Measurements from ENCODE around the gene GNB2. TPM values are rescaled to one million over a fixed set of nuclear protein-coding genes. Genes with fewer than 3 reads are reported as not detected.
"Not testable (repeated sequence)": the region's sequence is repeated elsewhere in the genome, so short reads cannot be mapped to it uniquely, and the experiment has no call there.

Gene GNB2
- 369 TPM for polyA plus RNA-seq (2013, experiment 1 of 2; ENCODE audit: insufficient read length)
- polyA plus RNA-seq (2013, experiment 2 of 2; ENCODE audit: insufficient read length), result 280 TPM

DNA sequence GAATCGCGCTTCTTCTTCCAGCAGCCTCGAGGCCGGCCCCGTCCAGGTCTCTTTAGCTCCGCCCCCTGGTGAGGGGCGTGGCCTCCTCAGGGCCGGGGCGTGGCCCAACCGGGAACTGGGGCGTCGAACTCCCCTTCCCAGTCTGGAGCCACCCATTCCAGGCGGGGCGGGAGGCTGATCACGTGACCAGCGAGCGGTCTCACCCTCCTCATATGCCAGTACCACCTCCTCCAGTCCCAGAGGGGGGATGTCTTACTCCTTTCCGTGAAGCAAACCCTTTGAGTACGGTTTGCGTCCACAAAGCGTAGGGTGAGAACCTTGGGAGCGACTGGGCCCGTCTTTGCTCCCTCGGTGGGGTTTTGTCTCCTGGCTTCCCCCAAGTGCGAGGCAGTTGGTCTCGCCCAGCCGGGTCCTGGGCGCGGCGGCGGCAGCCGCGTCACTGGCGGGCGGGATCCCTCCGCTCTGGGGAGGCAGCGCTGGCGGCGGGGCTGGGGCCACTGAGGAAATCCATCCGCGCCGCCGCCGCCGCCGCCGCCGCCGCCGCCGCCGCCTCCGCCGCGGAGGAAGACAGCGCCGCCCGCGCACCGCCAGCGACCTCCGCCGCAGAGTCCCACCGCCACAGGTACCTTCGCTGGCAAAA lies at the start of gene GNB2:
TSS of gene GNB2 (plus strand) at position 439 of the 640 bp plus-strand sequence. CDS start 2,526 bp downstream, outside the sequence.
- DNase-seq, result peak; percentile 99

DNA sequence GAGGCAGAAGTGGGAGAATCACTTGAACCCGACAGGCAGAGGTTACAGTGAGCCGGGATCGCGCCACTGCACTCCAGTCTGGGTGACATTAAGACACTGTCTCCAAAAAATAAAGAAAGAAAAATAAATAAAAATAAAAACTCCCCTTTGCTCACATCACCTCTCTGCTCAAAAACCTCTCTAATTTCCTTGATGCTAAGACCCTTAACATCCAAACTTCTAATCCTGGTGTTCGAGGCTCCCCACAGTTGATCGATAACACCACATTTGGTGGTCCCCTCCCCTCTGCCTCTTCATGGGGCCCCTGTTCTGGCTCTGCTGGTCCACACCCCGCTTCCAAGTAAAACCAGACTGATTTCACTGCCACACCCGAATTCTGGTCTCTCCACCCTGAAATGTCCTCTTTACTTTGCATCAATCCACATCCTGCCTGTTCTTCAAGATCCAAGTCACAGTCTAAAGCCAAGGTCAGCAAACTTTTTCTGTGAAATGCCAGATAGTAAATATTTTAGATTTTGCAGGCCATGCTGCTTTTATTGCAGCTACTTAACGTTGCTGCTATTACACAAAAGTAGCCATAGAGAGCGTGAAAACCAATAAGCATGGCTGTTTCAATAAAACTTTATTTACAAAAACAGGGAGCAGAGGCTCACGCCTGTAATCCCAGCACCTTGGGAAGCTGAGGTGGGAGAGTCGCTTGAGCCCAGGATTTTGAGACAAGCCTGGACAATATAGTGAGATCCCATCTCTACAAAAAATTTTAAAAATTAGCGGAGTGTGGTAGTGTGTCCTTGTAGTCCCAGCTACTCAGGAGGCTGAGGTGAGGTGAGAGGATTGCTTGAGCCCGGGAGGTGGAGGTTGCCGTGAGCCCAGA lies 49.4 kb upstream of the GNB2 start:
- DNase-seq, result no peak

DNA sequence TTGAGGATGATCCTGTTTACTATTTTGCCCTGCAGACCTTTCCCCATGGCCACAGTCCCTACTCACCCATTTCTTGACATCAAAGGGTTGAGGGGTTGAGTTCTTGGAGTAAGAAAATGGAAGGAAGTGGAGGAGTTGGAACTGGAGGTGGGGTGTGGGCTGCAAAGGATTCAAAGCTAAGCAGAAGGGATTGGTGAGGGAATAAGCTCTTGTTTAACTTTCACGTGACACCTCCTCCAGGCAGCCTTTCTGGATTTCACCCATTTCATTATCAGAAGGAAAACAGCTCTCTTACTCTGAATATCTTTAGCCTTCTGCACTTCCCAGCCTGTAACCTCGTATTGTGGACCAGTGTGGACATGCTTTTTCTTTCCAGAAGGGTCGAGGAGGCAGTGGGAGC lies 47.5 kb upstream of the GNB2 start:
- DNase-seq, result no peak

DNA sequence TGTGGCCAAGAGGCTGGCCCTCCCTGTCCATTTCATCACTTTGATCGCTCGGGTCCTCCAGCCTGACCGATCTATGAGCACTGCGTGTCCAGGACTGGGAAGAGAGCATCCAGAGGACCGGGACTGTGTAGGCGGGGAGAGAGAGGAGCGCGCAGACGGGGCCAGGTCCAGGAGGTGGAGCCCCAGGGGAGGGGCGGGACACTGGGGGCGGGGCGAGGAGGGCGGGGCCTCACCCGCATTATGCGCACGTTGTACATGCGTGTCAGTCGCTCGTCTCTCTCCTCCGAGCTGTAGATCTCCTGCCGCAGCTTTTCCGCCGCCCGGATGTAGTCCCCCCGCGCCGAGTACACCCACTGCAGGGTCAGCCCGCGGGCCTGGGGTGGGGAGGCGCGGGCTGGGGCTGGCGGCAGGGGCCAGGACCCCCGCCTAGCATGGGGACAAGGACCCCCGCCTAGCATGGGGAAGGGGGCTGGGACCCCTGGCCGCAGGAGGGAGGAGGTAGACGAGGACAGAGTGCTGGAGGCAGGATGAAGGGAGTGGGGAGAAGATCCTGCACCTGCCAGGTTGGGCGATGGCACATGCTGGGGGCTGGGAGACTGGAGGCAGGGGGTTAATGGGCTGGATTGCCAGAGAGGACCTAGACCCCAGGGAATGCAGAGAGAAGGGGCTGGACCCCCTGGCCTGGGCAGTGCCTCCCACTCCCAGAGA lies 46.9 kb upstream of the GNB2 start:
- peak; percentile 82 for DNase-seq

DNA sequence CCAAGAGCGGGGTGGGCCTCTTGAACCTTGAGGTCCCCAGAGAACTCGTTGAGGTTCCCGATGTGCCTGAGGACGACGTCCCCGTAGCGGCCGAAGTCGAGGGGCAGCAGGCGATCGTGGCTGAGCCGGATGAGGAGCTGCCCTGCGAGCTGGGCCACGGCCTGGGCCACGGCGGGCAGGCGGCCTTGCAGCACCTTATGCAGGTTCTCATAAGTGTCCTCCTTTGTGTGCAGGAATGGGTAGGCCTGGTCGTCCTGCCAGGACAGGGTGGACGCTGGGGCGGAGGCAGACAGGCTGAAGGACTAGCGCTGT lies 46.3 kb upstream of the GNB2 start:
- DNase-seq, result no peak

DNA sequence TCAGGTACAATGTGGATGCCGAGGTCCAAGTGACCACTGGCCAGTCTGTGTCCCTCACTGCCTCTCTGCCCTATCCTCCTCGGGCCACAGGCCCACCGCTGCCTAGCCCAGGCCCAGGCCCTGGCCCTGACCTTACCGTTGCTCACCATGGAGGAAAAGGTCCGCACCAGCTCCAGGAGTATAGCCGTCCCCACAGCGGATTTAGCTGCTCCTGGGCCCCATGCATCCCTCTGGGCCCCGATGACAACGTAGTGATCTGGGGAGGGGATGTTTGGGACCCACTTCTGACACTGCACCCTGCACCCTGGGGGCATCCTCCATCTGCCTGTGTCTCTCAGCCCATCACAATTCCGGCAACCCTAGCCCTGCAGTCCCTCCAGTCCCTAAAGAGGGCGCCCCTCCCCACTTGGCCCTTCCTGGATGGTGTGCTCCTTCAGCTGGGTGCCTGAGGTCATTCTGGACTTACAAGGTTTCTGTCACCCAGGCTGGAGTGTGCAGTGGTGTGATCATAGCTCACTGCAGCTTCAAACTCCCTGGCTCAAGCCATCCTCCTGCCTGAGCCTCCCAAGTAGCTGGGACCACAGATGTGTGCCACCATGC lies 44.3 kb upstream of the GNB2 start:
- DNase-seq, result peak; percentile 27

DNA sequence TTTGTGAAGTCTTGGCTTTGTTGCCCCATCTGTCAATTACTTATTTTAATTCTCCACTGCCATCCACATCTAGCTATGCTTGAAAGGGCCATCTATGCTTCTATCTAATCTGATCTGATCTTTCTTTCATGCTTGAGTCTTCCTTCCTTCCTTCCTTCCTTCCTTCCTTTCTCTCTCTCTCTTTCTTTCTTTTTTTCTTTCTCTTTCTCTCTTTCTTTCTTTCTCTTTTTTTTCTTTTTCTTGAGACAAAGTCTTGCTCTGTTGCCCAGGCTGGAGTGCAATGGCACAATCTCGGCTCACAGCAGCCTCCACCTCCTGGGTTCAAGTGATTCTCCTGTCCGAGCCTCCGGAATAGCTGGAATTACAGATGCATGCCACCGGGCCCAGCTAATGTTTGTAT lies 43.5 kb upstream of the GNB2 start:
- DNase-seq, result no peak

DNA sequence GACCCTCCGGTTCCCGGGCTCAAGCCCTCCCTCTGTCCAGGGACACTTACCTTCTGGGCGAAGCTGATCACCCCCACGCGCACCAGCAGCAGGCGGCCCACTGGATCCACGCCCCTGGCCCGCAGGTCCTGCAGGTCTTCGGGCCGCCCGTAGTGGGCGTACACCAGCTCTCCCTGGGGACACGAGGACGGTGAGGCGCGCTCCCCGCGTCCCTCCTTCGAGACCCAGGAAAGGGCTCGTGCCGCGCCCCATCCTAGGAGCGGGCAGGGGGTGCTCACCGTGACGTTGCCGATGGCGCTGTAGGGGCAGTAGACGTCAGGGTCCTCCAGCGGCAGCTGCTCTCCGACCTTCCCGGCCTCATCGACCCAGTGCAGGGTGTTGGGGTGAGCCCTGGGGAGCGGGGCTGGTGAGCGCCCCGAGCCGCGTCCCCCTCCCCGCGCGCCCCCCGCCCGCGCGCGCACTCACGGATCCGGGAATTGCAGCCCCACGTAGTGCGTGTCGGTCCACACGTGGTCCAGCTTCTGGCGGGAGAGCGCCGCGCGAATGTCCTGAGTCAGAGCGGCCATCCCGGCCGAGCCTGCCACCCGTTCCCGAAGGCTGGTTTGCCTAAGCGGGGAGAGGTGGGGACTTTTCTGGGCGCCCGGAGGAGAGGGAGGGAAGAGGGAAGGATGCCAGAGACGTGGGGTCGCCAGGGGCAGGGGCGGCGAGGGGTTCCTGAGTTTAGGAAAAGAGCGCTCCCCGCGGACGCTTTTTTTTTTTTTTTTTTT lies 40.4 kb upstream of the GNB2 start:
- peak; percentile 53 for DNase-seq

DNA sequence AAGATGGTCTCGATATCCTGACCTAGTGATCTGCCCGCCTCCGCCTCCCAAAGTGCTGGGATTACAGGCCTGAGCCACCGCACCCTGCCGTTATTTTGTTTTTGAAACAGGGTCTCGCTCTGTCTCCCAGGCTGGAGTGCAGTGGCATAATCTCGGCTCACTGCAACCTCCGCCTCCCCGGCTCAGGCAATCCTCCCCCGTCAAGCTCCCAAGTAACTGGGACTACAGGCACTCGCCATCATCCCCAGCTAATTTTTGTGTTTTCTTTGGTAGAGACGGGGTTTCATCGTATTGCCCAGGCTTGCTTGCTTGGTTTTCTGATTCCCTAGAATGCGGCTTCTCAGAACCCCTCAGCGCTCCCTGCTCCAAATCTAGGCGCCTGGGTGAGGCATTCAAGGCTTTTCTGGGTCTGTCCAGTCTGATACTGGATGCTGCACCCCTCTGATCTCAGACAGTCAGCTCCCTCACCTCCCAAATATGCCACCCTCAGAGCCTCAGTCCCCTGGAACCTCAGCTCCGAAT lies 33.5 kb upstream of the GNB2 start:
- no peak for DNase-seq

DNA sequence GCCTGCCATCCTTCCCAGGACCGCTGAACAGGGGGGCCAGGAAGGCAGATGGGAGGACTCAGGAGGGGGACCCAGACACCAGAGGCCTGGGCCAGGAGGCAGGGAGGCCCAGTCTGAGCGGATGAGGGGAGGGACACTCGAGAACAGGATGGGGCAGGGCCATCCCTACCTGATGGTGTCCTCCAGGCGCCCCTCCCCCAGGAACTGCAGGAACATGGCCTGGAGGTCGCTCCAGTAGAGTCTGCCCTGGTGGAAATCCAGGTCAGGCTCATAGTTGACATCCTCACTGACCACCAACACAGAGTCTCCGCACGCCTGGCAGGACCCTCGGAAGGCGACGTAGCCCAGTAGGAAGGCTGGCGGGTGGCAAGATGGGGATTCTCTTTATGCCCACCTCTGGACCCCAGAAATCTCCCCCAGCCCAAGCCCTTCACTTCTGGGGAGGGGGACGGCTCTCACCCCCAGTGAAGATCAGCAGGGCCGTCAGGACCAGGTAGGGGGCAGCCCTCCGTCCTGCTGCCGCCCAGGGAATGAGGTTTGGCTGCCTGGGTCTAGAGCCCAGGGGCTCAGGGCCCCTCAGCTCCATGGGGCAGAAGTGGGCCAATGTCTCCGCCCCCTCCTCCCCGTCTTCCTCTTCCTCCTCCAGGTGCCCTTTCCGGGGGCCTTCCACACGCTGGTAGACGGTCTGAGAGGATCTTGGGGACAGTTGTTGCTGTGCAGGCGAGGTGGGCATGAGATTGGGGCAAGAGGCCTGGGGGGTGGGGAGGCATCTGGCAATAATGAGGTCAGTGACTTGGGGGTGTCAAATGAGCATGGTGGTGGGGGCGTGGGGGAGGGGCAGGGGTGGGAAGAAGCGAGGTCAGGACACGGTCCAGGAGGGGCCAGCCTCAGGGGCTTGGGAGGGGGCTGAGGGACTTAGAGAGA lies 32.8 kb upstream of the GNB2 start:
- DNase-seq, result no peak

DNA sequence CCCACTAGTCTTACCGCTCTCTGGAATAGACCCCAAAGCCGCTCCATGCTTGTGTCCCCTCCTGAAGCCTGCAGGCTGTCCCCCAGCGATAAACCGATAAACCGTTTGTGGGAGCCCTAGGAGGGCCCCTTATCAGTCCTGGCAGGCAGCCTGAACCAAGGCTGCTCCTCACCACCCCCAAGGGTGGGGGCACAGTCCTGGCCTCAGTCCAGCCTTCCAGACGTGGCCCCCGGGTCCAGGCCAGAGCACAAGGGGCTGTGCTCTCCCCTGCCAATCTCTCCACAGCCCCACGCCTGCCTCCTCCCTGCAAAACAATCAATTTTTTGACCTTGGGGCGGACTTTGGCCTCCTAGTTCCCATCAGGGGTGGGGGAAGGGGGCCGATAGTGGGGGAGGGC lies 32.1 kb upstream of the GNB2 start, which contains the start of gene TFR2:
TSS of gene TFR2 (minus strand) at position 90 of the 397 bp plus-strand sequence. CDS start at position 47, 43 bp downstream.
- DNase-seq, result no peak

DNA sequence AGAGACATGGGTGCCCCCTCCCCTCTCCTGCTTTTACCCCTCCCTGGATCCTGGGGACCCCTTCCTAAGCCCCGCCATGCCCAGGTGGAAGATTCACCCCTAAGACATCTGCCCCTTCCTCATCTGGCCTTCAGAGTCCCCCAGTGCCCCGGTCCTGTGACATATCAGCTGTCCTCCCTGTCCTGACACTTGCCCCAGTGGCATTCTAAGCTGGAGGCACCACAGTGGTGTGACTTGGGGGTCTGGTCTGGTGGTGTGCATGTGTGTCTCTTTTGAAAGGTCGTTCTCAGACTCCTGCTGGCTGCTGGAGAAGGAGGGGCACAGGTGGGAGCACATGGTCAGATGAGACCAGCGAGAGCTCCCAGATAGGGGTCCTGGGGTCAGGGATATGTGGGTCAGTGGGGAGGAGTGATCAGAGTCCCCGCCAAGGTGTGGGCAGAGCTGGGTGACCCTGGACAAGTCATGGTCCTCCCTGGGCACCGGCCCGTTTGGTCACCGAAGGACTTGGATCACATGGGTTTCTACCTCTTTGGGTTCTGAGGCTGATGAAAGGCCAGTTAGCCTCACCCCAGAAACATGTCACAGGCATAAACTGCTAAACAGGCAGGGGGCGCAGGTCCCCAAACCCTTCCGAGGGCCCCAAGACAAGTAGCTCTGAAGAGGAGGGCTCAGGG lies 31.5 kb upstream of the GNB2 start:
- no peak for DNase-seq

DNA sequence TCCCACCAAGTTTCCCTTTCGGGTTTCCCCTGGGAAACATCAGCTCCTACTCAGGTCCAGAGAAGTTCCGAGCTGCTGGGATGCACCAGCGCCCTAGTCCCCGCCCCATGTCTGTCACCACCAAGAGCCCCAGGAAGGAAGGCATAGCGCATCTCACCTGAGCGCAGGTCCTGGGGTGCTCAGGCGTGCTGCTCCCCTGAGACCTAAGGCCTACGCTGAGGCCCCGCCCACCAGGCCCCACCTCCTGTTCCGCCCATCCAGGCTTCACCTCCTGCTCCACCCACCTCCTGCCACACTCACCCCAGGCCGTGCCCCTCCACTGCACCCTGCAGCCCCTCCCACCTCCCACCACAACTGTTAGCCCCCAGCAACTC lies 31.0 kb upstream of the GNB2 start:
- no peak for DNase-seq

DNA sequence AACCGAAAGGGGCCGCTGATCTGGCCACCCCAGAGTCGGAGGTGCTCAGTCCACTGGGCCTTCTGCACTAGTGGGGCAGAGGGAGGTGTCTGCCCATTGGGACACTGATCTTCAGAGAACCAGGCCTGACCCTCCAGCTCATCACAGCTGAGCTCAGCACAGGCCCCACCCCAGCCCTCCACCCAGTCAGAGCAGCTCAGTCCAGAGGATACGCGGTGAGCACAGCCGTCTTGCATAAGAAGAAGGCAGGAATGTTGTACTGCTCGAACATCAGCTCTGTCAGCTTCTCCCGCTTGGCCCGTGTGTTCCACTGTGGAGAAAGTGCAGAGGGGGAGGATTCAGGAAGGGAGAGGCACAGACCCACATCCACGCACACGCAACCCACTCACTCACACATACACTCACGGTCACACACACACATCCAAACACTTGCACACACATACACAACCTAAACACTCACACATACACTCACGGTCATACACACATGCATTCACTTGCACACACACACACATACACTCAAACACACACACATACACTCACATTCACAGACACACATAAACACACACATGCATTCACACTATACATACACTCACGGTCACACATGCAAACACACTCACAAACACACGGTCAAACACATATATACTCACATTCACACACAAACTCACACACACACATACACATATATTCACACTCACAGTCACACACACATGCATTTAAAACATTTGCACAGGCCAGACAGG lies 23.5 kb upstream of the GNB2 start:
- DNase-seq, result no peak

DNA sequence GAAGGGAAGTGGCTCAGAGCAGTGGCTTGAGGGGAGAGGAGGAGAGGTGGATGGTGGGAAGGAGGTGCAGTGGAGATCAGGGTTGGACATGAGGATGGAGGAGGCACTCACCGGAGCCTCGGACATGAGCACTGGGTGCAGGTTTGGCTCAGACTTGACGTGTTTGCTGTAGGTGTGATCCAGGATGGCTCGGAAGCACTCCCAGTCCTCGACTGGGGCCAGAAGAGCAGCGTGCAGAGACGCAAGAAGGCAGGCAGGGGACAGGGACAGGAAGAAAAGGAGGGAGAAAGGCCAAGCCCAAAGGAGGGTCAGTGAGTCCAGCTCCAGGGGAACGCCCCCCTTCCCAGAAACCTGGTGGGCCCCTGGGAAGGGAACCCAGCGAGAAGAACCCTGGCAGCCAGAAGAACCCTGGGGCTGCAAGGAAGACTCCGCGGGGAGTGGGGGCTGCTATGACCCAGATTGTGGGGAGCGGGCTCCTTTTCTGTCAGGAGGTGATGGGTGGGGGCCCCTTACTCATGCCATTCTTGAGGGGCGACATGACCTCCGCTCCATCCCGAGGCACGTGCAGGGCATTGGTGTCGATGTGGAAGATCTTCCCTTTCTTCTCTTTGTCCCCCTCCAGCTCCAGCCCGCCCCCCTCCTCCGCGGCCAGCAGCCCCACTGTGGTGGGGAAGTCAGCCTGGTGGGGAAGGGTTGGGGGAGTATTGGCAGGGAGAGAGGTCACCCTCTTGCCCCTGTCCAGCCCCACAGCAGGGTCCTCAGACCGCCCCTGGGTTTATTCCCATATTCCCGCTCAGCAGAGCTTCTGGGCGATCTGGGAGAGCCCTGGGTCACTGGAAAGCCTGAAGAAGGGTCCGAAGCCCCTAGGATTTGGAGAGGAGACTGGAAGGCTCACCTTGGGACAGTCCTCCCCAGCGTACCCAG lies 18.4 kb upstream of the GNB2 start:
- DNase-seq, result no peak

DNA sequence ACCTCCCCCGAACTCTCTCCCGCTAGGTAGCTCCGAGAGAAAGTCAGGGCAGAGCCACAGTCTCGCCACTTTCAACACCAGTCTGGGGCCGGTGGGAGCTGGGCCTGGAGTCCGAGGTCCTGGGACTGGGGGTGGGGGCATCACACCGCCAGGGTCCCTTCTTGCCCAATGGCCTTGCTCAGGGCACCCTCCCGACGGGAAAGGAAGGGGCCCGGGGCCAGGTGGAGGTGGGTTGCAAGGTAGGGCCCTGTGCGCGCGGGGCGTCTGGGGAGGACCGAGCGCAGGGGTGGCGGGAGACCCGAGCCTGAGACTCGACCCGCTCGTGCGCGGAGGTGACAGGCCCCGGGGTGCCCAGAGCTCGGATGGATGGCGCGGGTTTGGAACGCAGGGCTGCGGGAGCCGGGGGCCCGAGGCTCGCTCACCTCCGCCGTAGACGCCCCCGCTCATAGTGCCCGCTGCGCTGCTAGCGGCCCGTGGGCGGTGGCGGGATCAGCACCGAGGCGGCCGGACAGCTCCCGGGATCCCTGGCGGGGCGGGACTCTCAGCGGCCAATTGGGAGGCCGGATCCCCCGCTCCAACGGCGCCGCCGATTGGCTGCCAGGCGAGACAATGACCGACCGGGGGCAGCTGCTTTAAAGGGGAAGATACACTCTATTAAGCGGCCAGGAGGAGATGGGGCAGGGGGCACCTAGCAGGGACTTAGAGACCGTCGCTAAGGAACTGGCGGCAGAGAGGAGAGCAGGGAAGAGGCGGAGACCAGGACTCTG lies 17.4 kb upstream of the GNB2 start, which contains the start of gene ACTL6B:
TSS of gene ACTL6B (minus strand) at position 541 of the 767 bp plus-strand sequence. CDS start at position 447, 94 bp downstream.
- peak; percentile 59 for DNase-seq

DNA sequence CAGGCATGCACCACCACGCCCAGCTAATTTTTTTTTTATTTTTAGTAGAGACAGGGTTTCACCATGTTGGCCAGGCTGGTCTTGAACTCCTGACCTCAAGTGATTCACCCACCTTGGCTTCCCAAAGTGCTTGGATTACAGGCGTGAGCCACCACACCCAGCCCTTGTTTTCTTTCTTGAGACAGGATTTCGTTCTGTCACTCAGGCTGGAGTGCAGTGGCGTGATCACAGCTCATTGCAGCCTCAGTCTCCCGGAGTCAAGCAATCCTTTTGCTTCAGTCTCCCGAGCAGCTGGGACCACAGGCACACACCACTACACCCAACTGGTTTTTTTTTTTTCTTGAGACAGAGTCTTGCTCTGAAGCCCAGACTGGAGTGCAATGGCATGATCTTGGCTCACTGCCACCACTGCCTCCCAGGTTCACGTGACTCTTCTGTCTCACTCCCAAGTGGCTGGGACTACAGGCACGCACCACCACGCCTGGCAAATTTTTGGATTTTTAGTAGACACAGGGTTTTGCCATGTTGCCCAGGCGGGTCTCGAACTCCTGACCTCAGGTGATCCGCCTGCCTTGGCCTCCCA lies 11.3 kb upstream of the GNB2 start:
- DNase-seq, result not testable (repeated sequence)
